Endothelial cell of umbilical vein (primary cell): ENCODE measurements around the gene TBX1. TPM values are rescaled to one million over a fixed set of nuclear protein-coding genes. Genes with fewer than 3 reads are reported as not detected.

ENCODE experiments used
- BruUV-seq: library from RNA; stranded (reverse); fragments of 400-500 nt; replicated peaks from 2 replicates; lab custom pipeline; 2021; lab: Mats Ljungman, UMichigan
- CTCF ChIA-PET: fragments of 300-600, 350-600 bp; sonication (Branson Sonifier 250); formaldehyde crosslinking; loops from one replicate; lab custom pipeline; 2021; ENCODE audit warnings: antibody characterized with exemption, inconsistent platforms; lab: Charles Lee
- POLR2A ChIA-PET: fragments of 300-600, 350-600 bp; sonication (Branson Sonifier 250); formaldehyde crosslinking; loops from one replicate; lab custom pipeline; 2021; ENCODE audit warnings: antibody characterized with exemption, inconsistent platforms; lab: Charles Lee
- DNase-seq: peaks from one replicate; pipeline ENCODE4 v3.0.0-alpha.2; 2011; ENCODE audit warnings: low read depth, low spot score
- FAIRE-seq: peaks from 2 replicates; lab custom pipeline; 2011; peaks lifted over from hg19 to GRCh38; lab: Jason Lieb, UNC
- H2AFZ ChIP-seq: 2 replicates; pipeline ENCODE4 v1.6.0; 2012; ENCODE audit warnings: low read depth, low read length, control low read depth, inconsistent platforms
- H3K27ac ChIP-seq: 2 replicates; pipeline ENCODE4 v1.5.1; 2011; ENCODE audit warnings: low read depth, mild to moderate bottlenecking, control low read depth, low read length, moderate library complexity; ENCODE audit not compliant: insufficient read depth
- H3K27me3 ChIP-seq, 2 experiments: 2 replicates each; pipeline versions ENCODE4 v1.6.0 to v1.6.1; 2011; ENCODE audit warnings: low read length in 2 of 2, mixed read lengths in 1 of 2; ENCODE audit not compliant: control insufficient read depth in 2 of 2, insufficient read depth in 2 of 2
- H3K36me3 ChIP-seq, 2 experiments: 2 replicates in 1 of 2; 3 replicates in 1 of 2; pipeline ENCODE4 v1.5.1; 2011; ENCODE audit warnings: low read length in 2 of 2, mild to moderate bottlenecking in 1 of 2, moderate library complexity in 1 of 2; ENCODE audit not compliant: control insufficient read depth in 2 of 2, insufficient read depth in 2 of 2; ENCODE audit errors: extremely low read depth in 1 of 2
- H3K4me1 ChIP-seq: 3 replicates; pipeline ENCODE4 v1.5.1; 2011; ENCODE audit warnings: mild to moderate bottlenecking, low read length; ENCODE audit not compliant: control insufficient read depth, insufficient read depth; ENCODE audit errors: extremely low read depth
- H3K4me2 ChIP-seq: 2 replicates; pipeline ENCODE4 v1.6.1; 2011; ENCODE audit warnings: low read length, control low read depth, mixed read lengths; ENCODE audit not compliant: insufficient read depth
- H3K4me3 ChIP-seq, 3 experiments: fragments of 200-600 bp in 1 of 3; sonication (generic), shearing (Covaris generic) in 1 of 3; replicated peaks in 1 of 3; 2 replicates each; pipeline ENCODE4 v1.5.1; 2011 to 2016; ENCODE audit warnings: control low read depth in 3 of 3, low read length in 3 of 3, mild to moderate bottlenecking in 2 of 3, inconsistent platforms in 1 of 3, low read depth in 1 of 3, moderate library complexity in 1 of 3; ENCODE audit not compliant: insufficient read depth in 1 of 3
- H3K79me2 ChIP-seq: 2 replicates; pipeline ENCODE4 v1.6.0; 2012; ENCODE audit warnings: low read length, inconsistent platforms; ENCODE audit not compliant: control insufficient read depth, insufficient read depth
- H3K9ac ChIP-seq: replicated peaks from 2 replicates; pipeline ENCODE3; 2011; ENCODE audit warnings: low read length, control low read depth; ENCODE audit not compliant: insufficient read depth; ENCODE audit errors: extremely low read depth
- H3K9me1 ChIP-seq: replicated peaks from 3 replicates; pipeline ENCODE4 v1.6.0; 2011; ENCODE audit warnings: mild to moderate bottlenecking, low read length; ENCODE audit not compliant: control insufficient read depth, insufficient read depth; ENCODE audit errors: extremely low read depth
- H3K9me3 ChIP-seq: replicated peaks from 2 replicates; pipeline ENCODE4 v1.5.1; 2012; ENCODE audit warnings: low read length, inconsistent platforms; ENCODE audit not compliant: control insufficient read depth, insufficient read depth
- H4K20me1 ChIP-seq: replicated peaks from 2 replicates; pipeline ENCODE3; 2011; ENCODE audit warnings: mild to moderate bottlenecking, low read length; ENCODE audit not compliant: control insufficient read depth, insufficient read depth; ENCODE audit errors: extremely low read depth
- CTCF ChIP-seq, 2 donors: IDR thresholded peaks; 1 replicate in 1 of 2; 2 replicates in 1 of 2; pipeline ENCODE4 v1.5.1; 2011; ENCODE audit warnings: low read length in 2 of 2, mild to moderate bottlenecking in 2 of 2, moderate library complexity in 2 of 2, control low read depth in 1 of 2, inconsistent platforms in 1 of 2, low read depth in 1 of 2; ENCODE audit not compliant: insufficient read depth in 1 of 2; ENCODE audit errors: extremely low read depth in 1 of 2
- EZH2 ChIP-seq: IDR thresholded peaks from 2 replicates; pipeline ENCODE4 v1.6.1; 2012; ENCODE audit warnings: borderline replicate concordance, low read depth, mild to moderate bottlenecking, moderate library complexity, low read length, inconsistent platforms; ENCODE audit not compliant: severe bottlenecking
- FOS ChIP-seq: IDR thresholded peaks from 2 replicates; pipeline ENCODE4 v1.6.1; 2011; ENCODE audit warnings: mild to moderate bottlenecking, low read length, moderate library complexity, borderline replicate concordance; ENCODE audit not compliant: insufficient read depth
- GATA2 ChIP-seq: IDR thresholded peaks from 2 replicates; pipeline ENCODE4 v1.7.0; 2011; ENCODE audit warnings: low read depth, mild to moderate bottlenecking, moderate library complexity, mixed read lengths, low read length; ENCODE audit not compliant: insufficient read length, insufficient read depth
- JUN ChIP-seq: IDR thresholded peaks from 2 replicates; pipeline ENCODE4 v1.6.1; 2011; ENCODE audit warnings: borderline replicate concordance, low read depth; ENCODE audit not compliant: insufficient read length, insufficient read depth
- MAX ChIP-seq: IDR thresholded peaks from 2 replicates; pipeline ENCODE4 v1.6.1; 2011; ENCODE audit not compliant: insufficient read depth, insufficient read length
- MYC ChIP-seq: IDR thresholded peaks from one replicate; pipeline ENCODE4 v1.6.1; 2011; ENCODE audit warnings: mild to moderate bottlenecking, low read depth, low read length
- POLR2A ChIP-seq: IDR thresholded peaks from 2 replicates; pipeline ENCODE4 v1.6.1; 2012; ENCODE audit warnings: low read depth, mild to moderate bottlenecking, control low read depth, low read length
- POLR2AphosphoS5 ChIP-seq: IDR thresholded peaks from 2 replicates; pipeline ENCODE4 v1.6.1; 2012; ENCODE audit warnings: low read depth, mild to moderate bottlenecking, control low read depth, low read length, moderate library complexity; ENCODE audit not compliant: insufficient read depth
- dilution Hi-C: fragments of 300-500 bp; cut with MboI; formaldehyde crosslinking; loops from one replicate; pipeline ENCODE4 v1.15.0; 2019; ENCODE audit warnings: low sequenced_read_pairs; ENCODE audit not compliant: extremely low pct_ligation_motif_present
- intact Hi-C: fragments of 100-400 bp; cut with micrococcal nuclease; formaldehyde crosslinking; loops from one replicate; pipeline ENCODE4 v1.10.0; 2022
- polyA plus RNA-seq, 4 experiments: library from polyadenylated mRNA; depleted of rRNA in 3 of 4; stranded (reverse) in 3 of 4; unstranded in 1 of 4; fragments of >200 nt; gene quantifications; 2 replicates each; pipeline versions ENCODE4 v1.2.1 to v1.2.3, GENCODE V29; 2011 to 2012; ENCODE audit warnings: missing spikeins in 1 of 4
- total RNA-seq: library from RNA; stranded (reverse); gene quantifications from 2 replicates; pipeline ENCODE4 v1.2.3, GENCODE V29; 2021

Gene TBX1
- total and polyA plus RNA-seq, 2 donors (not counting 3 experiments of a cell fraction or from before 2014, with no cell fraction given), result 11.0 to 30.2 TPM

GRCh38 chr22:19743081-19743480 lies 17.5 kb upstream of the TBX1 start:
- ChIA-PET POLR2A (no interaction called here), CTCF (interaction anchor here (1.1 to 2.4 kb wide), 5 partner anchors 11 to 167 kb away, joined by 3 to 15 read pairs (median 4); no protein-coding TSS in a partner anchor)
- FAIRE-seq (no peak), DNase-seq (no peak)
- Histone ChIP-seq H3K4me2 (no peak overlapping the region), H4K20me1 (no peaks in the 10 kb centered on the region), H3K27ac (no peak overlapping the region), H2AFZ (no peak overlapping the region), H3K9me1 (no peaks in the 10 kb centered on the region), H3K36me3 (no peaks in the 10 kb centered on the region), H3K9me3 (no peaks in the 10 kb centered on the region), H3K9ac (no peak overlapping the region), H3K79me2 (no peaks in the 10 kb centered on the region), H3K4me1 (peaks cover 9% of the 10 kb centered on the region), H3K4me3 (no peak overlapping the region), H3K27me3 (no peaks in the 10 kb centered on the region)
- intact Hi-C loops, result no loop called here
- no TSS peak for BruUV-seq
- TF ChIP-seq MYC (no peak), JUN (no peak), FOS (no peak), POLR2A (no peak), POLR2AphosphoS5 (no peak), GATA2 (no peak), CTCF (IDR thresholded peaks at IDR 0.05; ENCODE audit: extremely low read depth in 1 of 2, insufficient read depth in 1 of 2, low read depth in 1 of 2, low read length in 2 of 2) (no peak), EZH2 (no peak), MAX (no peak)
- dilution Hi-C loops, result no loop called here
